HG03064 (cell line): ENCODE data around the gene MPHOSPH9.

ENCODE experiments used
- ATAC-seq: cut with Tn5 transposase; IDR thresholded peaks from one replicate; pipeline ENCODE4 v1.9.1; 2021; ENCODE audit warnings: low read depth; ENCODE audit not compliant: unreplicated experiment

MPHOSPH9 gene

GRCh38 chr12:123150744-123151456, 82.0 kb downstream of the MPHOSPH9 start, which contains the start of gene PITPNM2:
Gene PITPNM2 (minus strand): TSS chr12:123151090. CDS start chr12:123034590, 116,500 bp downstream.
- ATAC-seq: no peak

DNA sequence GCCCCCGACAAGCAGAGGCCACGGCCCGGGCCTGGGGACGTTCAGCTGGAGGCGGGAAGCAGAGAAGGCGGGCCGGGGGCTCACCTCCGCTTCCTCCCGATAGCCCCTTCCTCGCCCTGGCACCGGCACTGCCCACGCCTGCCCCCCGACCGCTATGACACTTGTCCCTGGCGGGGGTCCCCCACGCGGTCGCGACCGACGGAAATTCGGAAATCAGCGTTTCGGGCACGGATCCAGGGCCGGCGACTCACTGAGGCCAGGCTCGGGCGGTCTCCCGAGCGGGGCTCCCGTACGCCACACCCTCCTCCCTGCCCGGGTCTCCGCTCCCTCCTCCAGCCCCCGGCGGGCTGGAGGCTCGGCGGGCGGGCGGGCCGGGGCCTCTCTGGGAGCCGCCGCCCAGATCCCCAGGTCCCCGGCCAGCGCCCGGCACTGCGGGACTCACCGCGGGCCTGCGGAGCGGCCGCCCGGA, 82.6 kb downstream of the MPHOSPH9 start:
- ATAC-seq: no peak

DNA sequence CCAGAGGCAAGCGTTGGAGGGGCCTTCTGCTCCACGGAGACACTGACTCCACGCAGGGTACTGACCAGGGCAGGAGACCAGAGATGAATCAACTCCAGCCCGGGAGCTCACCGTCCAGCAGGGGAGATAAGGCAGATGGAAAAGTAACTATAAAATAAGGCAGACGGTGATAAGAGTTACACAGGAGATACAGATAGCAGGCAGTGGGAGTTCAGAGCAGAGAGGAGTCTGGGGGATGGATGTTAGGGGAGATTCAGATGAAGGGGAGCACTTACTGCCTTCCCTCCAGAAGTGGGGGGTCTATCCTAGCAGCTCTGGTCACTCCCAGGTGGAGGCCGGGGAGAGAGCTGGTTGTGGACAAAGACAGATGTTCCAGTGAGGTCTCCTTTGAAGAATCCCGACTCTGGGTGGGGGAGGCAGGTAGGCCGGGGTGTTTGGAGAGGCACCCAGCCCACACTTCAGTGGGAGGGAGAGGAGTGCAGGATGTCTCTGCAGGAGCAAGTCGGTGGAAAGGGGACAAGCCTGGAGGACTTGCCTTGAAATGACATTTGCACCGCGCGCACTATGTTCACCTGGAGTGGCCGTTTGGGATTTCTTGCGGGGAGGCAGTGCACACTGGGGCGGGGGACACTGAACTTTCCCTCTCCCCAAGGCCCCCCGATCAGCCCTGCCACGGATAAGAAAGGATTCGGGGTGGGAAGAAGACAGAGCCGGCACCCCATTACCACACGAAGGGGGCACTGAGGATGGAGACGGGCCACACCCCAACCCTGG, 83.3 kb downstream of the MPHOSPH9 start:
- no peak for ATAC-seq

GRCh38 chr12:123149088-123149487, 83.9 kb downstream of the MPHOSPH9 start:
- ATAC-seq: no peak

DNA sequence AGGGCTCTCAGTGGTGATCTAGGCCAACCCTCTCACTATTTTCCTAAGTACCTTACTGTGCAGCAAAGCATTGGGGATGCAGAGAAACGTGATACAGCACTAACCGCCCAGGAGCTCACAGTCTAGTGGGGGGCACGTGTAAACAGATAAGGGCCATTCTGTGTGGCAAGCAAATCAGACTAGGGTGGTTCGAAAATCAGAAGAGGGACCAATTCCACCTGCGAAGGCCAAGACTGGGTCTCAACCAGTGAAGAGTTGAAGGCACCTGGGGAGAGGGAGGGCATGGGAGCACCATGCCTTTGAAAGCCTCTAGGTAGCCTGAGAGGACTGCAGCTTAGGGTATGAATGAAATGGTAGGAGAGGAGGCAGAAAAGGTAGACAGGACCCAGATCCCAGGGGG, 84.3 kb downstream of the MPHOSPH9 start:
- no peak for ATAC-seq

- ATAC-seq: no peak
Observed at GRCh38 chr12:123148223-123148622, 84.7 kb downstream of the MPHOSPH9 start.

DNA sequence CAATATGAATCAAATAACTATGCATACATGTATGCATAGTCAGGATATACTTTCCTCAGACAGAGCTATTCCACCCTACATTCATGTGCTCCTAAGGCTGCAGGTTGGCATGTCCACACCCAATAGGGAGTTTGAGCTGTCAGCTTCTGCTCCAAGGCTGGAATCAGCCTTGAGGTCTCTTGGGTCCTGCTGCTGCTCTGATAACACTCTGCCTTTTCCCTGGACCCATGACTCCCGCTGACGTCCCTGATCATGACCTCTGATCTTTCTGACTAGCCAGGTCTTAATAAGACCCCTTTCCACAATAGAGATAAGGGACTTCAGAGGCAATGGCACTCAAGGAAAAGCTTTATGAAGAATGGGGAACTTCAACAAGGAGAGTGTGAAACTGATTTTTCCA, 87.7 kb downstream of the MPHOSPH9 start:
- no peak for ATAC-seq

DNA sequence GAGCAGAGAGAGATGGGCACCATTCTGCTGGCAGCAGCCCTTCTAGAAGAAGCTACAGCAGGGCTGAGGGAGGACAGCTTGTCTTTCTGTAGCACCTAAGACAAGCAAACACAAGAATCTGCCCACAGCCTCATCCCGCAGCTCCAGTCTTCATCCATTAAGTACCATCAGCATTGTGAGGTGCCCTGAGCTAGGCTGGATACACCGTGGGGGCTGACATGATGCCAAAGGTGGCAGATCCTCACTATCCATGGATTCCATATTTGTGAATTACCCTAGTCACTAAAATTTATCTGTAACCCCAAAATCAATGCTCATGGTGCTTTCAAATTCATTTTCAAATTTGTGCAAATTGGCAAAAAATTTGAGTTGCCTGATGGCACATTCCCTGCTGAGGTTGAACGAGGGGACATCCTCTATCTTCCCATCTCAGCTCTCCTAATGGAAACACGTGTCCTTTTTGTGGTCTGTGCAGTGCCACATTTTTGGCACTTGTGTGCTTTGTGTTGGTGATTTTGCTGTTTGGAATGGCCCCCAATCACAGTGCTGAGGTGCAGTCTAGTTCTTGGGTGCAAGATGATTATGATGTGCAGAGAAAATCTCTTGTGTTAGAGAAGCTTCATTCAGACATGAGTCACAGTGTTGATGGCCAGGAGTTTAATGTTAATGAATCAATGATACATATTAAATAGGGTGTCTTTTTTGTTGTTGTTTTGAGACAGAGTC, 89.0 kb downstream of the MPHOSPH9 start:
- no peak for ATAC-seq

GRCh38 chr12:123142921-123143735, 89.8 kb downstream of the MPHOSPH9 start:
- ATAC-seq: no peak

DNA sequence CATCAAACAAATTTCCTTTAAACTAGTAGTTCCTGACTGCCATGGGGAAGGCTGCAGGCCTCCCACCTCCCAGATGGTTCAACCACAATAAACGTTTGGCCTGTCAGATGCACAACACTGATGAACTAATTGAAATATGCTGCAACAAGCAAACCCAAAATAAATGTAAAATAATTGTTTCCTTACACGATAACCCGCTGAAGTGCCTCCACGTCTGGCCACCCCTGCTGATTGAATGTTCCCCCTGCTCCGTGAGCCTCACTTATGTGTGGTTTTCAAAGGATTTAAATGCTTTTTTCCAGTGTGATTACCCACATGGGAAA, 90.5 kb downstream of the MPHOSPH9 start:
- ATAC-seq: no peak

DNA sequence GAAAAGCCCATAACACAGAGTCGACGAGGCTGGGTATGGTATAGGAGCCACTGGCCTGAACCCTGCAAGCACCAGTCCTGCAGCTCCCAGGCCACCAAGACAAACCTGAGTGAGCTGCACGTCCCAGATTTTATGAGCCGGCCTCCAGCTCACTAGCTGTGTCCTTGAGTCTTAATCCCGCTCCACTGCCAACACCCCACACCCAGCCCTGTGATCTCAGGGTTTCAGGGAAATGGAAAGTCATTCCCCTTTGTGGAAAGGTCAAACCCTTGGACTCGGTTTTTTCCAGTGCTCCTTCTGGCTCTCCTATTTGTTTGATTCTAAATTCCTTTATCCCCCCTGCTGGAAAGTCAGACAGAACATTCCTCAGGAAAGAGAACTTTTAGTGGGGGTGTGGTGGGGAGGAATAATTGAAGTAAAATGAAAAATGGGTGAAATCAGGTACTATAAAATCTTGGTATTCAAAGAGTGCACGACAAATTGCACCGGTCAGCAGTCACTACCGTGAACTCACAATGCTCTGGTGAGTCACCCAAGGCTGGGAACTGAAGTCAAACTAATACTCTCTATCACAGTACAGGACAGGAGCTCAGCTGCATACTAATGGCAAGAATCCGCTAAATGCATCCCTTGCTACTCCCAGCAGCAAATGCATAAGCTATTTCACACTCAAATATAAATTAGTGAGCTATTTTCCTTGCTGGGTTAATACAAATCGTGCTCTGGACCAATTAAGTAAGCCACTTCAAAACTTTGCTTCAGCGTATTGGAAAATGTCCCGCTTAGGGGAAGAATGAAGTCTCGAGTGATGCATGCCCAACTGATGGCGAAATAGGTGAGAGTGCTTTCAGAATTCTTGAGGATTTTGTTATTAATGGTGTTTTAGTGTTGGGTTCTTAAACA, 91.1 kb downstream of the MPHOSPH9 start:
- ATAC-seq: no peak

DNA sequence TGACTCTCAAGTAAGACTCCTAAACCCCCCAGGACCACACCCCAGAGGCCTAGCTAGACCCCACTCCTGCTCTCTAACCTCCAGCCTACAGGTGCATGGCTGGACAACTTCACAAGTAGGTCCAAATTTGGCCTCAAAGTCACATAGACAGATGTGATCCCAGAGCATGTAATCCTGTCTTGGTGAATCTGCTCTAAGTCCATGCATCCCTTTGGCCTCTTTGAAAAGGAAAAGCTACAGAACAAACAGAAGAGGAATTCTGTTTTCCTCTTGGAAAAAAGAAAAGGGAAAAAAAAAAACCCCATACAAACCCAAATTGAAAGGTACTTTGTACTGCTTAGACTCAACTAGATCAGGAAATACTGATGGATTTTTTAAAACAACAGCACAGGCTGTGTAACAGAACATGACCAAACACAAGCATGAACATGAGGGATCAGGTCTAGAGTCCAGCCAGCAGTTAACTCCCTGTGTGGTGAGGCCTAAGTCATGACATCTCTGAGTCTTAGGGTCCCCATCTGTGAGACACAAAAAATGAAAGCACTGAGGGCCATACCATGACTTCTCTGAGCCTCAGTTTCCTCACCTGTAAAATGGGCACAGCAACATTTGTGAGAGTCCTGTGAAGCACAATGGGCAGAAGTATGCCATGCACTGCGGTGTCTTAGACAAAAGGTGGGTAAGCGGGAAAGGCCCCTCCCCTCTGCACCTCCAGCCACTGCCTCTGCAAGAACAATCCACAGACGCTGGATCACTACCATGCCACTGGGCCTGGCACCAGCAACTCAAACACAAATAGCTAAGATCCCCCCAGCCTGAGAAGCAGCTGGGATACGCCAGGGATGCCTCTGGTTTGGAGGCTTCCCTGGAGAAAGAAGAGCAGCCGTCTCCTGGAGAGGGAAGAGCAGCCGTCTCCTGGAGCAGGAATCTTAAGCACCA, 92.0 kb downstream of the MPHOSPH9 start:
- ATAC-seq: no peak

- ATAC-seq: no peak
Observed at GRCh38 chr12:123139926-123140675, 92.8 kb downstream of the MPHOSPH9 start.

DNA sequence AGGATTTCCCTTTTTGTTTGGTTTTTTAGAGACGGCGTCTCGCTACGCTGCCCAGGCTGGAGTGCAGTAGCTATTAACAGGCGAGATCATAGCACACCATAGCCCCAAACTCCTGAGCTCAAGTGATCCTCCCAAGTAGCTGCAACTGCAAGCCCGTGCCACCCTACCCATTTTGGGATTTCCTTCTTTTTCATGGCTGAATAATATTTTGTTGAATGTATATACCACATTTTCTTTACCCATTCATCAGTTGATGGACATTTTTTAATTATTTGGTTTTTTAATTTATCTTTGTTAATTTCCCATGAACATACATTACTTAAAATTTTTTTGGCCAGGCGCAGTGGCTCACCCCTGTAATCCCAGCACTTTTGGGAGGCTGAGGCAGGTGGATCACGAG, 97.3 kb downstream of the MPHOSPH9 start:
- ATAC-seq: no peak

GRCh38 chr12:123134826-123135225, 98.1 kb downstream of the MPHOSPH9 start:
- ATAC-seq: no peak

DNA sequence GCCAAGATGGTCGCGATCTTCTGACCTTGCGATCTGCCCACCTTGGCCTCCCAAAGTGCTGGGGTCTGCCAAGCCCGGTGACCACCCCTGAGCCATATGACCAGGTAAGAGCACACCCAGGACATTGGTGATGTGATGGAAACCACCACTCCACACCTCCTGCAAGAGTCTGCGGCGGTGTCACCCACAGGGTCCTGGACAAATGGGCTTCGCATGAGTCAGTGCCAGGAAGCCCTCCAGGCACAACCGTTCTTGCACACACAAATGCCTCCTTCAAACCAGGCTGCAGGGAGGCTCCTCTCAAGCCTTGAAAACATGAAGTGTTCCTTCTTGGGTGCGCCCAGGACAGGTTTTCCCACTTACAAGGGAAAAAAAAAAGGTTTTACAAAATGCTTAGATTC, 98.7 kb downstream of the MPHOSPH9 start:
- no peak for ATAC-seq

DNA sequence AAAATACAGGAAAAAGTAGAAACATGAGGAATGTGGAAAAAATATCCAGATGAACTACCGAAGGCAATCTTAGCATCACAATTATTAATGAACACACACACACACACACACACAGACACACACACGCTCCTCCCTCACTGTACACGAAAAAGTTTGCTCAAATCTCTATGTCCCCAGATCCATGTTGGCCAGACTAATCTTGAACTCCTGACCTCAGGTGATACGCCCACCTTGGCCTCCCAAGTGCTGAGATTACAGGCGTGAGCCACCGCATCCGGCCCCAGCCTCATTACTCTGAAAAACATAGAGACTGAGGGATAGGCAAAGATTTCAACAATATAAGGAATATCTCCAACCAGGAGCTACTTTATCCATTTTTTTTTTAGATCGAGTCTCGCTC, 99.2 kb downstream of the MPHOSPH9 start:
- no peak for ATAC-seq
